ENCODE data around the gene ZNF57. TPM values are rescaled to one million over a fixed set of nuclear protein-coding genes. Genes with fewer than 3 reads are reported as not detected.
A peak's percentile ranks its signal among the peaks of the same experiment; 100 is the strongest.
"Not testable (repeated sequence)": the region's sequence is repeated elsewhere in the genome, so short reads cannot be mapped to it uniquely, and the experiment has no call there.

ZNF57 gene
- polyA plus RNA-seq, 1 donor = 11.3 TPM

DNA sequence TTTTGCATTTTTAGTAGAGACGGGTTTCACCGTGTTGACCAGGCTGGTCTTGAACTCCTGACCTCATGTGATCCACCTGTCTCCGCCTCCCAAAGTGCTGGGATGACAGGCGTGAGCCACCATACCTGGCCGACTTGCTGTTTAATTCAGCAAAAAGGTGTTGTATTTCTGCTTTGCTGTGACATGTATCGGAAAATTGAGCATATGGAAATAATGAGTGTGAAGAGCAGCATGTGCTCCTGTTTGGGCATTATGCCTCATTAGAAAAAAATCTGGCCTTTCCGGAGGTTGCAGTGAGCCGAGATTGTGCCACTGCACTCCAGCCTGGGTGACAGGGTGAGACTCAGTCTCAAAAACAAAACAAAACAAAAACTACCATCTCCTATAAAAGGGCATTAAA lies 10.2 kb upstream of the ZNF57 start:
- no CpG with 5 or more reads among the region's 8 CpGs for whole genome bisulfite sequencing (ENCODE audit: insufficient coverage, low lambda C conversion rate)
- H3K4me1 ChIP-seq (ENCODE audit: control insufficient read depth, insufficient read depth, low read length); H3K36me3 ChIP-seq (ENCODE audit: control insufficient read depth, insufficient read depth, low read length): not testable (repeated sequence)

DNA sequence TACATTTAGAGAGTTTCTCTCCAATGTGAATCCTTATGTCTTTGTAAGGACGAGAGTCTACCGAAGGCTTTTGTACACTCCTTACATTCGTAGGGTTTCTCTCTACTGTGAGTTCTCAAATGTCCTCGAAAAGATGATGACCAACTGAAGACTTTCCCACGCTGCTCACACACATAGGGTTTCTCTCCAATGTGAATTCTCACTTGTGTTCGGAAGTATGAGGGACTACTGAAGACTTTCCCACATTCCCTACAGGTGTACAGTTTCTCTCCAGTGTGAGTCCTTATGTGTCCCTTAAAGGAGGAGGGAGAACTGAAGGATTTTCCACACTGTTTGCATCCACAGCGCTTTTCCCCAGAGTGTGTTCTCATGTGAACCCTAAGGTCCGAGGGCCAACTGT lies 4.0 kb upstream of the ZNF57 start:
- no peaks in the 10 kb centered on the region for H3K36me3 ChIP-seq (ENCODE audit: control insufficient read depth, insufficient read depth, low read length)
- DNase-seq = no peak
- no peak overlapping the region for H3K27ac ChIP-seq (ENCODE audit: low read length)
- no peaks in the 10 kb centered on the region for H3K4me1 ChIP-seq (ENCODE audit: control insufficient read depth, insufficient read depth, low read length)
- 100% methylated on average over 1 of the region's 8 CpGs for WGBS (ENCODE audit: insufficient coverage, low lambda C conversion rate)
- H3K9me3 ChIP-seq (ENCODE audit: control insufficient read depth, low read depth, low read length) = peaks cover 6% of the 10 kb centered on the region
- no peak overlapping the region for H3K4me3 ChIP-seq (ENCODE audit: low read length)
- no peaks in the 10 kb centered on the region for H3K27me3 ChIP-seq (ENCODE audit: control insufficient read depth, insufficient read depth, low read length)

More for the DNA sequence above, 10.2 kb upstream of the ZNF57 start:
- not testable (repeated sequence) for H3K9me3 ChIP-seq (ENCODE audit: control insufficient read depth, low read depth, low read length); H3K4me3 ChIP-seq (ENCODE audit: low read length); DNase-seq; H3K27ac ChIP-seq (ENCODE audit: low read length); H3K27me3 ChIP-seq (ENCODE audit: control insufficient read depth, insufficient read depth, low read length)

DNA sequence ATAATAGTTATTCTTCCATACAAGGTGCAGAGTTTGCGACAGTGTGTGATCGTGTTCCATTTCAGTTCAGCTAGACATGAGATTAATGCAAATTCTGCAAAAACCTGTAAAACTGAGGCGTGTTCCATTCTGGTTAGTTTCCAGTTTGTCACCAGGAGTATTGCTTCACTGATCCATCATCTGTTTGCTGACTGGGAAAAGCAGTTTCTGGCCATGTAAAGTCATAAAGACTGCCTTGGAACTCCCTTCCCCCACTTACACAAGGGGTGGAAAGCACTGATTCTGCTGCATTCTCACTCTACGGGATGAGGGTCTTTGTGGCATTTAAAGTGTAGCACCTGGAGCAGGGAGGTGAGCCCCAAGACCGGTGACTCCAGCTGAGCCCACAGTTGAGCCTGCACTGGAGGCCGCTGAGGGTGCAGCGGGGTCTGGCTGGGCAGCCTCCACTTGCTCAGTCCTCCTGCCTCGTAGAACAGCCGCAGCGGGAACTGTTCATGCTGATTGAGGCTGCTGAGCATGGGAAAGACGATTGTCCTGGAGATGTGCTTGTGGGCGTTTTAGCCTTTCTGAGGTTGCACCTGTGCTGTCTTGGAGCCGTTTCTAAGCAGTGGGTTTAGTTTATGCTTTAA lies 2.0 kb downstream of the ZNF57 start:
- H3K27me3 ChIP-seq (ENCODE audit: control insufficient read depth, insufficient read depth, low read length) = no peaks in the 10 kb centered on the region

DNA sequence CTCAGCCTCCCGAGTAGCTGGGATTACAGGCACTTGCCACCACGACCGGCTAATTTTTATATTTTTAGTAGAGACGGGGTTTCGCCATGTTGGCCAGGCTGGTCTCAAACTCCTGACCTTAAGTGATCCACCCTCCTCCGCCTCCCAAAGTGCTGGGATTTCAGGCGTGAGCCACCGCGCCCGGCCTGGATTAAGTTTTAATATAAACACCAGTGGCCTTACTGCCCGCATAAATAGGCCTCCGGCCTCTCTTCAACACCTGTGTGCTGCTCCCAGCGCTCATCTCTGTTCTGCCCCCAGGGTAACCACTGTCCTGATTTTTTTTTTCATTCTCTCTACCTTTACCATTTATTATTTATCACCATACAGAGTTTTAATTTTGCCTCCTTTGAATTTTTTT lies 2.6 kb downstream of the ZNF57 start:
- H3K36me3 ChIP-seq (ENCODE audit: control insufficient read depth, insufficient read depth, low read length); H3K9me3 ChIP-seq (ENCODE audit: control insufficient read depth, low read depth, low read length); H3K4me1 ChIP-seq (ENCODE audit: control insufficient read depth, insufficient read depth, low read length); H3K4me3 ChIP-seq (ENCODE audit: low read length); DNase-seq; H3K27me3 ChIP-seq (ENCODE audit: control insufficient read depth, insufficient read depth, low read length): not testable (repeated sequence)
- WGBS (ENCODE audit: insufficient coverage, low lambda C conversion rate) = no CpG with 5 or more reads among the region's 13 CpGs
- peak overlapping the region; percentile 96 for H3K27ac ChIP-seq (ENCODE audit: low read length)

More for the DNA sequence above, 2.0 kb downstream of the ZNF57 start:
- H3K27ac ChIP-seq (ENCODE audit: low read length) = peak overlapping the region; percentile 96
- peak; percentile 68 to 79 for DNase-seq
- H3K4me1 ChIP-seq (ENCODE audit: control insufficient read depth, insufficient read depth, low read length) = peaks cover 9% of the 10 kb centered on the region
- H3K36me3 ChIP-seq (ENCODE audit: control insufficient read depth, insufficient read depth, low read length) = peaks cover 3% of the 10 kb centered on the region
- peaks cover 8% of the 10 kb centered on the region for H3K9me3 ChIP-seq (ENCODE audit: control insufficient read depth, low read depth, low read length)
- peak overlapping the region; percentile 96 for H3K4me3 ChIP-seq (ENCODE audit: low read length)
- no CpG with 5 or more reads among the region's 13 CpGs for WGBS (ENCODE audit: insufficient coverage, low lambda C conversion rate)

DNA sequence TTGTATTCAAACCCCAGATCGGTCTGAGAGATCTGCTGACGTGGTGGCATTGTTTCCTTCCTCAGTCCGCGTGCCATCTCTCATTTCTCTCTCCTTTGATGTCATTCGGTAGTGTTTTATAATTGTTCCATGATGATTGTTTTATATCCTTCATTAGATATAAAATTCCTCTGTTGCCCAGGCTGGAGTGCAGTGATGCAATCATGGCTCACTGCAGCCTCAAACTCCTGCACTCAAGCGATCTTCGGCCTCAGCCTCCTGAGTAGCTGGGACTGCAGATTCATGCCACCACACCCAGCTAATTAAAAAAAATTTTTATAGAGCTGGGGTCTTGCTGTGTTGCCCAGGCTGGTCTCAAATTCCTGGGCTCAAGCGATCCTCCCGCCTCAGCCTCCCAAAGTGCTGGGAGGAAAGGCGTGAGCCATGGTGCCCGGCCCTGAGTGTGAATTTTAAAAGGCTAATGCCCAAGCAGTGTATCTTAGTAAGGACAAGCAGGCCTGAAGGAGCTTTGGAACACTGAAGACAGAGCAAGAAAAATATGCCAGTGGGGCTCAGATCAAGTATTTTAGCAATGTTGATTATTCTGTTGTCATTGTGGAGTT lies 5.3 kb downstream of the ZNF57 start:
- H3K9me3 ChIP-seq (ENCODE audit: control insufficient read depth, low read depth, low read length) = peaks cover 14% of the 10 kb centered on the region
- no peaks in the 10 kb centered on the region for H3K27me3 ChIP-seq (ENCODE audit: control insufficient read depth, insufficient read depth, low read length)
- no peak overlapping the region for H3K27ac ChIP-seq (ENCODE audit: low read length)
- no peak overlapping the region for H3K4me3 ChIP-seq (ENCODE audit: low read length)
- H3K36me3 ChIP-seq (ENCODE audit: control insufficient read depth, insufficient read depth, low read length) = peaks cover 5% of the 10 kb centered on the region
- WGBS (ENCODE audit: insufficient coverage, low lambda C conversion rate) = no CpG with 5 or more reads among the region's 11 CpGs
- no peak for DNase-seq
- H3K4me1 ChIP-seq (ENCODE audit: control insufficient read depth, insufficient read depth, low read length) = peaks cover 9% of the 10 kb centered on the region

DNA sequence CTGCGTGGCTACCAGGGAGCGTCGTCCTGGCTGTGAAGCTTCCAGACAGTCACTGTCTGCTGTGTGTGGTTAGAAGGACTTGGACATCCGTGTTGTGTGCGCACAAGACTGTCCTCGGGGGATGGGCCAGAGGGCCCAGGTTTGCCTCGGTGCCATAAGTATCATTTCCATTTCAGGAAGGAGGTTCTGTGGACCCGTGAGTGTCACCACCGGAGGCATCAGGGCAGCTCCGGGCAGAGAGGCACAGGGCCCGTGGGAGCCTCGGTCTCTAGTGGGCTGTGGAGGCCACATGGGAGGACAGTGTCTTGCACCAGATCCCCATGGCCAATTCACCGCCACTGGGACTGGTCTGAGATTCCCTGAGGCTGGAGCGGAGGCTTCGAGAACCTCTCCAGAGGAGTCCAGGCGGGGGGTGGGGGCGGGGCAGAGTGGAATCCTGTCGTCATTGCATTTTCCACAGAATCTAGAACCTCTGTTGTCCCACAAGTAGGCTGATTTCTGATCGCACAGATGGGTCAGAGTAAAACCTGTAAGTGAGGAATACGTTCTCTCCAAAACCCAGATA lies 6.0 kb downstream of the ZNF57 start:
- no CpG with 5 or more reads among the region's 20 CpGs for WGBS (ENCODE audit: insufficient coverage, low lambda C conversion rate)
- H3K4me3 ChIP-seq (ENCODE audit: low read length) = no peak overlapping the region
- peaks cover 9% of the 10 kb centered on the region for H3K4me1 ChIP-seq (ENCODE audit: control insufficient read depth, insufficient read depth, low read length)
- peaks cover 21% of the 10 kb centered on the region for H3K9me3 ChIP-seq (ENCODE audit: control insufficient read depth, low read depth, low read length)
- H3K36me3 ChIP-seq (ENCODE audit: control insufficient read depth, insufficient read depth, low read length) = peaks cover 5% of the 10 kb centered on the region
- H3K27me3 ChIP-seq (ENCODE audit: control insufficient read depth, insufficient read depth, low read length) = no peaks in the 10 kb centered on the region
- DNase-seq = no peak
- H3K27ac ChIP-seq (ENCODE audit: low read length) = no peak overlapping the region

DNA sequence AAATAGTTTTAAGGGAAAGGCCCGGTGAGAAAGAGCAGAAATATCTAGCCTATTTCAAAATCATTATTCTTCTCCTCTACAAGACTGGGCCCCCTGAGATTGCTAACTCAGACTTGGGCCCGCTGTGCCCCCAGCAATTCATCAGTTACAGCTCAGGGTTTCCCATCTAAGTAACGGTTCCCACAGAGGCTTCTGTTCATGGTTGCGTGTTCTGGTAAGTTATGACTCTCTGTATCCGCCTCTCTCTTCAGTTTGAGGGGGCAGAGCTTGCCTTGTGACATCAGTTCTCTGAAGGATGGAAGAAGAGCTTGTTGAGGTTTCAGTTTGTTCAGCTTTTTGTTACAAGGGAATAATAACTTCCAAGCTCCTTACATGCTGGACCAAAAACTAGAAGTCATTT lies 11.6 kb downstream of the ZNF57 start:
- peaks cover 27% of the 10 kb centered on the region for H3K36me3 ChIP-seq (ENCODE audit: control insufficient read depth, insufficient read depth, low read length)
- no peak for DNase-seq
- H3K9me3 ChIP-seq (ENCODE audit: control insufficient read depth, low read depth, low read length) = peaks cover 57% of the 10 kb centered on the region
- no peaks in the 10 kb centered on the region for H3K4me1 ChIP-seq (ENCODE audit: control insufficient read depth, insufficient read depth, low read length)
- no peak overlapping the region for H3K4me3 ChIP-seq (ENCODE audit: low read length)
- WGBS (ENCODE audit: insufficient coverage, low lambda C conversion rate) = no CpG with 5 or more reads among the region's 5 CpGs
- no peaks in the 10 kb centered on the region for H3K27me3 ChIP-seq (ENCODE audit: control insufficient read depth, insufficient read depth, low read length)
- H3K27ac ChIP-seq (ENCODE audit: low read length) = no peak overlapping the region

DNA sequence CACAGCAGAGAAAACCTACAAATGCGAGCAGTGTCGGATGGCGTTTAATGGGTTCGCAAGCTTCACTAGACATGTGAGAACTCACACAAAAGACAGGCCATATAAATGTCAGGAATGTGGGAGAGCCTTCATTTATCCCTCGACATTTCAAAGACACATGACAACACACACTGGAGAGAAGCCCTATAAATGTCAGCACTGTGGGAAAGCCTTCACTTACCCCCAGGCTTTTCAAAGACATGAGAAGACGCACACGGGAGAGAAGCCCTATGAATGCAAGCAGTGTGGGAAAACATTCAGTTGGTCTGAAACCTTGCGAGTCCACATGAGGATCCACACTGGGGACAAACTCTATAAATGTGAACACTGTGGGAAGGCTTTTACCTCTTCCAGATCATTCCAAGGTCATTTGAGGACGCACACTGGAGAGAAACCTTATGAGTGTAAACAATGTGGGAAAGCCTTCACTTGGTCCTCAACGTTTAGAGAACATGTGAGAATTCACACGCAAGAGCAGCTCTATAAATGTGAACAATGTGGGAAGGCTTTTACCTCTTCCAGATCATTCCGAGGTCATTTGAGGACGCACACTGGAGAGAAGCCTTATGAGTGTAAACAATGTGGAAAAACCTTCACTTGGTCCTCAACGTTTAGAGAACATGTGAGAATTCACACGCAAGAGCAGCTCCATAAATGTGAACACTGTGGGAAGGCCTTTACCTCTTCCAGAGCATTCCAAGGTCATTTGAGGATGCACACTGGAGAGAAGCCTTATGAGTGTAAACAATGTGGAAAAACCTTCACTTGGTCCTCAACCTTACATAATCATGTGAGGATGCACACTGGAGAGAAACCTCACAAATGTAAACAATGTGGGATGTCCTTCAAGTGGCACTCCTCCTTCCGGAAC lies 16.8 kb downstream of the ZNF57 start:
- peaks cover 34% of the 10 kb centered on the region for H3K36me3 ChIP-seq (ENCODE audit: control insufficient read depth, insufficient read depth, low read length)
- H3K4me1 ChIP-seq (ENCODE audit: control insufficient read depth, insufficient read depth, low read length) = no peaks in the 10 kb centered on the region
- H3K27ac ChIP-seq (ENCODE audit: low read length) = no peak overlapping the region
- DNase-seq = no peak
- peaks cover 49% of the 10 kb centered on the region for H3K9me3 ChIP-seq (ENCODE audit: control insufficient read depth, low read depth, low read length)
- 90% methylated on average over 2 of the region's 16 CpGs for WGBS (ENCODE audit: insufficient coverage, low lambda C conversion rate)
- no peaks in the 10 kb centered on the region for H3K27me3 ChIP-seq (ENCODE audit: control insufficient read depth, insufficient read depth, low read length)
- no peak overlapping the region for H3K4me3 ChIP-seq (ENCODE audit: low read length)

DNA sequence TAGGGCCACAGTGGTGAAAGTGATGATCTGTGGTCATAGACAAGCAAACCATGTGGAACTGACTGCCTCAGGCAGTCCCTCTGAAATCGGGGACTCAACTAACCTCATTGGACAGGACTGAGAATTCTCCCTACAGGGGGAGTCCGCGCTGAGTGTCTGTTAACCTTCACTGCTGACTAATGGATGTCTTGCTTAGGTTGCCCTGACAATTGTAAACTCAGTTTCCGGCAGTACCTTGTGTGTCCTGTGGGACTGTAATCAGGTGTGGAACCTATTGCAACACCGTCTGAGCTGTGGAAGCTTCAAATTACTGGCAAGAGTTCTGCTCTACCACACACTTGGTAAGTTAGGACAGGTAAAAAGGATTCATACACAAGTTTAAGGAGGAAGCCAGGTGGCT lies 22.3 kb downstream of the ZNF57 start:
- Histone ChIP-seq H3K9me3 (ENCODE audit: control insufficient read depth, low read depth, low read length) (peaks cover 24% of the 10 kb centered on the region), H3K27ac (ENCODE audit: low read length) (no peak overlapping the region), H3K36me3 (ENCODE audit: control insufficient read depth, insufficient read depth, low read length) (peaks cover 6% of the 10 kb centered on the region), H3K4me1 (ENCODE audit: control insufficient read depth, insufficient read depth, low read length) (no peaks in the 10 kb centered on the region), H3K27me3 (ENCODE audit: control insufficient read depth, insufficient read depth, low read length) (no peaks in the 10 kb centered on the region), H3K4me3 (ENCODE audit: low read length) (no peak overlapping the region)
- no CpG with 5 or more reads among the region's 5 CpGs for WGBS (ENCODE audit: insufficient coverage, low lambda C conversion rate)
- peak in 1 of 2 donors; percentile 12 for DNase-seq

DNA sequence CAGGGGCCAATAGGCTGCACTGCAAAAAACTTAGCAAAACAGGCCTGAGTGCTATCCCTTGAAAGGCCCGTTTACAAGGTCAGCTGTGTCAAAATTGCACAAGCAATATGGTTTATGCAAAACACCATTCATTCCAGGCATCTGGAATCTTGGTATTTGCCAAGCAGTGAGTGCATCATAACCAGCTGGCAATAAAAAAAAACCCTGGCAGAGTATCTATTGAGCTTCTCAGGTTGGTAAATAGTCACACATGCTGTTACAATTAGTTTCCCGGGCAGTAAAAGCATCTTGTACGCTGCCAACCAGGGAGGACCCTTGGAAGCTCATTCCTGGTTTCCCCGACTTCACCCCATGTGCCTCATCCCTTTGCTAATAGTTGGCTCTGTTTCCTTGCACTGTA lies 22.8 kb downstream of the ZNF57 start:
- H3K36me3 ChIP-seq (ENCODE audit: control insufficient read depth, insufficient read depth, low read length) = peaks cover 4% of the 10 kb centered on the region
- peaks cover 22% of the 10 kb centered on the region for H3K9me3 ChIP-seq (ENCODE audit: control insufficient read depth, low read depth, low read length)
- no peaks in the 10 kb centered on the region for H3K27me3 ChIP-seq (ENCODE audit: control insufficient read depth, insufficient read depth, low read length)
- no peak overlapping the region for H3K27ac ChIP-seq (ENCODE audit: low read length)
- DNase-seq = no peak
- H3K4me1 ChIP-seq (ENCODE audit: control insufficient read depth, insufficient read depth, low read length) = no peaks in the 10 kb centered on the region
- no peak overlapping the region for H3K4me3 ChIP-seq (ENCODE audit: low read length)
- WGBS (ENCODE audit: insufficient coverage, low lambda C conversion rate) = no CpG with 5 or more reads among the region's 4 CpGs

Measured in large intestine (tissue), 3 donors.